Psoas muscle (tissue), 8 donors: Measurements from ENCODE around the gene TSNAX. TPM values are rescaled to one million over a fixed set of nuclear protein-coding genes. Genes with fewer than 3 reads are reported as not detected.
A peak's percentile ranks its signal among the peaks of the same experiment; 100 is the strongest.

Experiments used
- ATAC-seq, 4 donors: fragments of 200-7000 bp; cut with Tn5 transposase; one replicate each; pipeline ENCODE4 v1.9.1; 2020; ENCODE audit warnings: moderate library complexity in 3 of 4, mild to moderate bottlenecking in 2 of 4
- DNase-seq, 2 donors: peaks; one replicate each; pipeline ENCODE4 v3.0.0-alpha.2; 2020
- H3K27ac ChIP-seq: fragments of 200-600 bp; one replicate; pipeline ENCODE4 v1.8.0; 2022
- H3K27me3 ChIP-seq, 3 donors: fragments of 200-600 bp in 1 of 3; one replicate each; pipeline versions ENCODE4 v1.6.1 to v1.8.0; 2013 to 2022; ENCODE audit warnings: low read length in 2 of 3, mild to moderate bottlenecking in 2 of 3, moderate library complexity in 1 of 3; ENCODE audit not compliant: insufficient read depth in 3 of 3
- H3K36me3 ChIP-seq, 2 donors: fragments of 200-600 bp in 1 of 2; one replicate each; pipeline versions ENCODE4 v1.6.1 to v1.8.0; 2013 to 2022; ENCODE audit warnings: low read depth in 1 of 2, mild to moderate bottlenecking in 1 of 2, moderate library complexity in 1 of 2; ENCODE audit not compliant: insufficient read depth in 1 of 2
- H3K4me1 ChIP-seq: fragments of 200-600 bp; one replicate; pipeline ENCODE4 v1.8.0; 2022
- H3K4me3 ChIP-seq: fragments of 200-600 bp; one replicate; pipeline ENCODE4 v1.8.0; 2022; ENCODE audit warnings: mild to moderate bottlenecking
- H3K9me3 ChIP-seq: fragments of 200-600 bp; one replicate; pipeline ENCODE4 v1.8.0; 2022
- CTCF ChIP-seq: fragments of 200-600 bp; IDR thresholded peaks from one replicate; pipeline ENCODE4 v1.8.0; 2022; ENCODE audit warnings: antibody characterized with exemption
- WGBS, 3 donors: extraction: QIAGEN DNeasy Blood & Tissue Kit; methylation state at CpG; one replicate each; pipeline versions ENCODE4 v1.1.6 to v1.1.7; 2013; 5-methylcytosine and 5-hydroxymethylcytosine counted together
- intact Hi-C, 2 donors: fragments of 100-400 bp; cut with DNase I; formaldehyde crosslinking; loops; one replicate each; pipeline versions ENCODE4 v1.11.0 to v1.14.2; 2022
- polyA plus RNA-seq, 3 donors: library from polyadenylated mRNA; stranded (reverse); fragments of 200-250 nt; gene quantifications; one replicate each; pipeline ENCODE4 v1.2.3, GENCODE V29; 2013
- total RNA-seq, 4 donors: library from RNA; stranded (reverse); fragmentation: NEBNext Ultra II Directional in 2 of 4; extraction: Animal tissue kit (Norgen Biotek cat#: 25700) in 2 of 4; gene quantifications; one replicate each; pipeline versions ENCODE4 v1.2.1 to v1.2.4, GENCODE V29; 2021 to 2023
- donor health status: healthy with polysubstance abuse.
- donor health status: DM: no; HTN: no; CAD: no; lungs with moderate emphysema.
- donor health status: Bipolar disorder and iron deficiency.
- donor health status: healthy.
- donor health status: DM: yes; HTN: yes; CAD: no.
- donor health status: DM: no; HTN: no; CAD: no.
- donor health status: DM: no; HTN: no; CAD: no.
- donor health status: DM: yes; HTN: yes; CAD: no.

The TSNAX gene
- total and polyA plus RNA-seq, 7 donors, result 18.0 to 108 (median 41.3) TPM

GRCh38 chr1:231594749-231595148, 66.3 kb downstream of the TSNAX start:
- no peak overlapping the region for H3K4me3 ChIP-seq
- DNase-seq, result no peak
- no peak overlapping the region for H3K27ac ChIP-seq
- TF ChIP-seq CTCF, result no peak
- no peaks in the 10 kb centered on the region for H3K27me3 ChIP-seq
- intact Hi-C loops, result loop anchor here in 1 of 2 donors (5.0 kb wide), 1 partner anchor 257 kb away; the partner anchor contains the start of genes EXOC8 and SPRTN
- H3K9me3 ChIP-seq, result no peaks in the 10 kb centered on the region
- 78 to 83% (median 79%) methylated on average over 4 of the region's 4 CpGs for WGBS, 3 donors
- no peak for ATAC-seq
- H3K36me3 ChIP-seq, result no peaks in the 10 kb centered on the region
- no peaks in the 10 kb centered on the region for H3K4me1 ChIP-seq

- Histone ChIP-seq H3K27me3 (no peaks in the 10 kb centered on the region), H3K4me1 (no peaks in the 10 kb centered on the region), H3K36me3 (no peaks in the 10 kb centered on the region), H3K9me3 (no peaks in the 10 kb centered on the region), H3K4me3 (no peak overlapping the region), H3K27ac (no peak overlapping the region)
- WGBS, 3 donors, result 33 to 48% (median 44%) methylated on average over 5 of the region's 5 CpGs
- ATAC-seq (no peak), DNase-seq (no peak)
- no peak for TF ChIP-seq CTCF
- intact Hi-C loops, result no loop called here
These were observed 67.9 kb downstream of the TSNAX start for GRCh38 chr1:231596337-231596791.

GRCh38 chr1:231597971-231598370, 69.5 kb downstream of the TSNAX start:
- intact Hi-C loops, result no loop called here
- H3K4me1 ChIP-seq, result peaks cover 5% of the 10 kb centered on the region
- no peaks in the 10 kb centered on the region for H3K9me3 ChIP-seq
- no peak for TF ChIP-seq CTCF
- H3K27me3 ChIP-seq, result no peaks in the 10 kb centered on the region
- no peak for DNase-seq
- ATAC-seq, result no peak
- 84 to 93% (median 88%) methylated on average over 1 of the region's 1 CpG for WGBS, 3 donors
- H3K4me3 ChIP-seq, result no peak overlapping the region
- H3K27ac ChIP-seq, result no peak overlapping the region
- no peaks in the 10 kb centered on the region for H3K36me3 ChIP-seq

GRCh38 chr1:231600458-231600976, 72.0 kb downstream of the TSNAX start:
- no peak for TF ChIP-seq CTCF
- H3K36me3 ChIP-seq, result no peaks in the 10 kb centered on the region
- no peak overlapping the region for H3K4me3 ChIP-seq
- no peaks in the 10 kb centered on the region for H3K27me3 ChIP-seq
- intact Hi-C loops, result loop anchor here in 1 of 2 donors (5.0 kb wide), 1 partner anchor 178 kb away; the partner anchor contains the start of gene EGLN1
- DNase-seq (no peak), ATAC-seq (no peak)
- peak overlapping the region; percentile 66 for H3K27ac ChIP-seq
- H3K9me3 ChIP-seq, result no peaks in the 10 kb centered on the region
- 25 to 32% (median 28%) methylated on average over 7 of the region's 7 CpGs for WGBS, 3 donors
- H3K4me1 ChIP-seq, result peaks cover 8% of the 10 kb centered on the region
